Stimulated activated CD4-positive, alpha-beta T cell treated with anti-CD3 and anti-CD28 coated beads, Interleukin-12 subunit alpha, Interleukin-12 subunit beta, amount 100 ng/mL, for 4 hours (primary cell): ENCODE results near the gene SMARCC1.
"Not testable (repeated sequence)": the region's sequence is repeated elsewhere in the genome, so short reads cannot be mapped to it uniquely, and the experiment has no call there.

ENCODE experiments used
- DNase-seq: peaks from one replicate; pipeline ENCODE4 v3.0.0-alpha.2; 2020

The SMARCC1 gene

DNA sequence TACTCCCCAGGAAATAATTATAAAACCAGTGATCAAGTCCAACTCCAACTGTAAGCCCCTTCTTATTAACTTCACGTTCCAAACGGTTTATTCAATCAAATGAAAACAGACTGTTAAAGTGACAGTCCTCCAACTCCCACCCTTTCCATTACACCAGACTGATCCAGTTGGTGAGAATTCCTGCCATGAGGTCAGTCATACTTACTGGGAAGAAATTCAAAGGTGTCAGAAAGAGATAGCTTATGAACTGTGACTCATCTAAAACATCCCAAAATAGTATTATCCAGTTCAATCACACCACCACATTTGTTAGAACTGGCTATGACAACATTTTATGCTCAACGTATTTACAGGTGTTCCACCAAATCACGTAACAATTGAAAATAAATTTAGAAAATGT is 19.5 kb downstream of the SMARCC1 start:
- no peak for DNase-seq

- DNase-seq = no peak
Measured at GRCh38 chr3:47761046-47761445, 20.6 kb downstream of the SMARCC1 start.

DNA sequence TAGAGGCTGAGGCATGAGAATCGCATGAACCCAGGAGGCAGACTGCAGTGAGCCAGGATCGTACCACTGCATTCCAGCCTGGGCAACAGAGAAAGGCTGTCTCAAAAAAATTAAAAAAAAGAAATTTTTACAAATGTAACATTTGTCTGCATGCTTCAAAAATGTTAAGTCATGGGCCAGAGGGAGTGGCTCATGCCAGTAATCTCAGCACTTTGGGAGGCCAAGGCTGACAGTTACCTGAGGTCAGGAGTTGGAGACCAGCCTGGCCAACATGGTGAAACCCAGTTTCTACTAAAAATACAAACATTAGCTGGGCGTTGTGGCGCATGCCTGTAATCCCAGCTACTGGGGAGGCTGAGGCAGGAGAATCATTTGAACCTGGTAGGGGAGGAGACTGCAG is 21.5 kb downstream of the SMARCC1 start:
- not testable (repeated sequence) for DNase-seq

- DNase-seq = no peak
Measured at GRCh38 chr3:47758261-47759025, 23.2 kb downstream of the SMARCC1 start.

- no peak for DNase-seq
Measured at GRCh38 chr3:47752716-47753115, 29.0 kb downstream of the SMARCC1 start.

GRCh38 chr3:47750811-47751354 is 30.8 kb downstream of the SMARCC1 start:
- not testable (repeated sequence) for DNase-seq

DNA sequence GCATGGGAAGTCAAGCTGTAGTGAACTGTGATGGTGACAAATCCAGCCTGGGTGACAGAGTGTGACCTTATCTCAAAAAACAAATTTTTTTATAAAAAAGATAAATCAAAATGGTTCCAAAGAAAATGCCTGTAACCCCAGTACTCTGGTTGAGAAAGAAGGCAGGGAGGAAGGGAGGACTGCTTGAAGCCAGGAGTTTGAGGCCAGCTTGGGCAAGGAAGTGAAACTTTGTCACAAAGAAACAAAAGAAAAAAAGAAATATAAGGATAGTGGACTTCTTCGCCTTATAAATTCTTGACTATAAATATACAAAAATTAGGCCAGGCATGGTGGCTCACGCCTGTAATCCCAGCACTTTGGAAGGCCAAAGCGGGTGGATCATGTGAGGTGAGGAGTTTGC is 34.1 kb downstream of the SMARCC1 start:
- no peak for DNase-seq

- DNase-seq = no peak
Measured at GRCh38 chr3:47746264-47746663, 35.4 kb downstream of the SMARCC1 start.

DNA sequence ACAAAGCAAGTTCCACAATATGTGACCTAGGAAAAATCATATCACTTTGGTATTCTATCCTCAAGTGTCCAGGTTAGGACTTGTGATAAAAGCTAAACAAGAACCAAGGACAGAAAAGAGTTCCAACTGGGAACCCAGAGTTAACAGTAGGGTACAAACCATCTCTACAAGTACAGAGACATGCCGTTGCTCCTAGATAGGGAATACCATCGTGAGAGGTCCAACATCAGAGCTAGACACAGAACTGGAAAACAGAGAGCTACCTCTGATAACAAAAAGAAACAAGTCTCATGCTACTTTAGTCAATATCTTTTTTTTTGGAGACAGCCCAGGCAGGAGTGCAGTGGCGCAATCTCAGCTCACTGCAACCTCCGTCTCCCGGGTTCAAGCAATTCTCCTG is 37.8 kb downstream of the SMARCC1 start:
- no peak for DNase-seq

DNA sequence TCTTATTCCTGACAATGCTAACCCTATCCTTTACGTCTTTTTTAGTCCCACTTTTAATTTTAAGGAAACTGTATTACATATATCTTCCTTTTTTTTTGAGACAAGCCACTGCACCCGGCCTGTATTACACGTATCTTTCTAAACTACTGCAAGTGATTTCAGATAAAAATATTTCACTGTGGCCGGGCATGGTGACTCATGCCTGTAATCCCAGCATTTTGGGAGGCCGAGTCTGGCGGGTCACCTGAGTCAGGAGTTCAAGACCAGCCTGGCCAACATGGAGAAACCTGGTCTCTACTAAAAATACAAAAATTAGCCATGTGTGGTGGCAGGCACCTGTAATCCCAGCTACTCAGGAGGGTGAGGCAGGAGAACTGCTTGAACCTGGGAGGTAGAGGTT is 38.3 kb downstream of the SMARCC1 start:
- DNase-seq = not testable (repeated sequence)

GRCh38 chr3:47741925-47742324 is 39.8 kb downstream of the SMARCC1 start:
- no peak for DNase-seq

- no peak for DNase-seq
Measured at GRCh38 chr3:47732143-47732542, 49.5 kb downstream of the SMARCC1 start.

- DNase-seq = no peak
Measured at GRCh38 chr3:47731061-47731460, 50.6 kb downstream of the SMARCC1 start.

GRCh38 chr3:47722859-47723258 is 58.8 kb downstream of the SMARCC1 start:
- no peak for DNase-seq

DNA sequence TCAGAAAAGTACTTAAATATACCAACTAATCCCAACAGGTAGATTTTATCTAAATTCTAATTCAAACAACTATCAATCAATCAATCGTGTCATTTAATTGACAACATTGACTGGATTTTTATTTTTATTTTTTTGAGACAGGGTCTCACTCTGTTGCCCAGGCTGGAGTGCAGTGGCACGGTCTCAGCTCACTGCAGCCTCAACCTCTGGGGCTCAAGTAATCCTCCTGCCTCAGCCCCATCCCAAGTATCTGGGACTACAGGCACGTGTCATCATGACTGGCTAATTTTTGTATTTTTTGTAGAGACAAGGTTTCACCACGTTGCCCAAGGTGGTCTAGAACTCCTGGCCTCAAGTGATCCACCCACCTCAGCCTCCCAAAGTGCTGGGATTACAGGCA is 64.2 kb downstream of the SMARCC1 start:
- DNase-seq = not testable (repeated sequence)

GRCh38 chr3:47716656-47717055 is 65.0 kb downstream of the SMARCC1 start:
- no peak for DNase-seq

- no peak for DNase-seq
Measured at GRCh38 chr3:47715928-47716327, 65.8 kb downstream of the SMARCC1 start.

- DNase-seq = no peak
Measured at GRCh38 chr3:47714606-47715005, 67.1 kb downstream of the SMARCC1 start.

GRCh38 chr3:47713655-47714054 is 68.0 kb downstream of the SMARCC1 start:
- no peak for DNase-seq

DNA sequence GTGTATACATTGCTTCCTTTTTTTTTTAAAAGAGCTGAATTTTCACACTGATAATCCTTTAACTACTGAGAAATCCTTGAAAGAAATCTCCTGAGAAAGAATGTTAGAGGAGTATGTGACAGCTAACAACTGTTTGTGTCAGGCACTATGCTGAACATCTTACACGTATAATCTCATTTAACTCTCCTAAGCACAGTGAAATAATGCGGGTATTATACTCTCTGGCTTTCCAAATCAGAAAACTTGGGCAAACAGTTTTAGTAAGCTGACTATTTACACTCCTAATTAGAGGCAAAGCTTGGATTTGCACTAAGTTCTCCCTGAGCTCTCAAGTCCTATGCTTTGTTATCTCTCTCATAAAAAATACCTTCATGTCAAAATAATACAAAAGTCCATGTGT is 69.3 kb downstream of the SMARCC1 start:
- no peak for DNase-seq

DNA sequence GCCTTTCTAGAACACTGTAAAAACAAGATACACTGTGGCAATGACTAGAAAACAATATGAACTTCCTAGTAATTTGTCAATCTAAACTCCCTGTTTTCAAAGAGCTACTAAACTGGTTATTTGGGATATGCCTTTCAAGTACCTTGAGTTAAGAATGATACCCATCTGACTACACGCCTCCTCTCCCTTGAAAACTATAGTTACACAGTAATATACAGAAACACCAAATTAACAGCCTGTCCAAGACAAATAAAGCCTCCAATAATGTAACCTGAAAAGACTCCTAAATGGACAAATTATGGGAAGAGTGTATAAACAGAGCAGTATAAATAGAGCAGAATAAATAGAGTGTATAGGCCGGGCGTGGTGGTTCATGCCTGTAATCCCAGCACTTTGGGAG is 70.1 kb downstream of the SMARCC1 start:
- no peak for DNase-seq

GRCh38 chr3:47705391-47705790 is 76.3 kb downstream of the SMARCC1 start:
- no peak for DNase-seq

- DNase-seq = no peak
Measured at GRCh38 chr3:47704237-47704612, 77.5 kb downstream of the SMARCC1 start.

DNA sequence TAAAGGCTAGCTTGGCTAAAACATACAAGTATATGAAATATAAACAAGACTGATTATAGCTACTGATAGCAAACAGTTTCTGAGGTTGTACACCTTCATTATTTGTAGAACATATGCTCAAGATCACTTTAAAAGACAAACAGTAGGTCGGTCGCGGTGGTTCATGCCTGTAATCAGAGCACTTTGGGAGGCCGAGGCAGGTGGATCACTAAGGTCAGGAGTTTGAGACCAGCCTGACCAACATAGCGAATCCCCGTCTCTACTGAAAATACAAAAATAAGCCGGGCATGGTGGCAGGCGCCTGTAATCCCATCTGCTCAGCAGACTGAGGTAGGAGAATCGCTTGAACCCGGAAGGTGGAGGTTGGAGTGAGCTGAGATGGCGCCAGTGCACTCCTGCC is 80.3 kb downstream of the SMARCC1 start:
- no peak for DNase-seq

DNA sequence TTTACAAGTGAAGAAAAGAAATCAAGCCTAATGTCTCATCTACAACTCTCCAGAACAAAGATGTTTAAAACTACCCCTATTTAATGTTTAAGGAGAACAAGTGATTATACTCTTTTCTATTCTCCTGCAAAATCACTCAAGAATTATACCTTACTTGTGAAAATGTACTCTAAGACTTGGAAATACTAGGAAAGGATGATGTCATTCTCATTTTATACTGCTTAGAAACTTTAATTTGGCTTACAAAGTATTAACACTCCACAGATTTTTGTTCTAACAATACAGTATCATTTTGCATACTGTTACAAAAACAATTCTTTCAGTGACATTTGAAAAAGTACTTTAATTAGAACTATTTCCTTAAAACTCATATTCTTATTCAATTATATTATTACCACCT is 89.5 kb downstream of the SMARCC1 start:
- no peak for DNase-seq
